ENCODE measurements around the gene TBC1D22A. TPM values are rescaled to one million over a fixed set of nuclear protein-coding genes. Genes with fewer than 3 reads are reported as not detected.

The TBC1D22A gene
- total and polyA plus RNA-seq, 8 donors: 14.4 to 33.5 (median 15.7) TPM

DNA sequence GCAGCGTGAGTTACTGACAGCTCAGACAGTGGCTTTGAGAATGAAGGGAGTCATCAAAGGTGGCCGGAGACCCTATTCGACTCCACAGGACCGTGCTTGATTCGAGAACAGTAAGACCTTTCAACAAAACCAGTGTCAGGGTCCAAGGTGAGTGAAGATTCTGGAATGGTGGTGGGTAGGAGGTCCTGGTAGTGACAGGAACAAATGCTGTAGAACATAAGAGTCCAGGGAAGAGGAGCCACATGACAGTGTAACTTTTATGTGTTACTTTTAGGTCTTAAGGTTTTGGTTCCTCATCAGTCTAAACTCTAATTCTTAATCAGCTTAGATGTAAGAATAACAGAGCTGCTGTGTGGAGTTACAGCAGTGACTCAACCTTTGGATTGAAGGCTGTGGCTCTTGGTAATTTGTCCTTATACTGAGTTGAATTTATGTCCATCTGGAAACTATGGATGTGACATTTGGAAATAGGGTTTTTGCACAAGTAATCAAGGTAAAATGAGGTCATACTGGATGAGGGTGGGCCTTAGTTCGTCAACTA lies 1.8 kb downstream of the TBC1D22A start:
- ATAC-seq: no peak
- DNase-seq: peak in 1 of 4 donors; percentile 9
- TF ChIP-seq, protein P1, sequence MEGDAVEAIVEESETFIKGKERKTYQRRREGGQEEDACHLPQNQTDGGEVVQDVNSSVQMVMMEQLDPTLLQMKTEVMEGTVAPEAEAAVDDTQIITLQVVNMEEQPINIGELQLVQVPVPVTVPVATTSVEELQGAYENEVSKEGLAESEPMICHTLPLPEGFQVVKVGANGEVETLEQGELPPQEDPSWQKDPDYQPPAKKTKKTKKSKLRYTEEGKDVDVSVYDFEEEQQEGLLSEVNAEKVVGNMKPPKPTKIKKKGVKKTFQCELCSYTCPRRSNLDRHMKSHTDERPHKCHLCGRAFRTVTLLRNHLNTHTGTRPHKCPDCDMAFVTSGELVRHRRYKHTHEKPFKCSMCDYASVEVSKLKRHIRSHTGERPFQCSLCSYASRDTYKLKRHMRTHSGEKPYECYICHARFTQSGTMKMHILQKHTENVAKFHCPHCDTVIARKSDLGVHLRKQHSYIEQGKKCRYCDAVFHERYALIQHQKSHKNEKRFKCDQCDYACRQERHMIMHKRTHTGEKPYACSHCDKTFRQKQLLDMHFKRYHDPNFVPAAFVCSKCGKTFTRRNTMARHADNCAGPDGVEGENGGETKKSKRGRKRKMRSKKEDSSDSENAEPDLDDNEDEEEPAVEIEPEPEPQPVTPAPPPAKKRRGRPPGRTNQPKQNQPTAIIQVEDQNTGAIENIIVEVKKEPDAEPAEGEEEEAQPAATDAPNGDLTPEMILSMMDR (IDR thresholded peaks at IDR 0.05): no peak
- peak overlapping the region in 1 of 2 donors; percentile 42 for H3K27ac ChIP-seq
- H3K27me3 ChIP-seq: no peaks in the 10 kb centered on the region
- H3K36me3 ChIP-seq: no peaks in the 10 kb centered on the region
- intact Hi-C loops (cut with DNase I): no loop called here
- H3K4me1 ChIP-seq: peaks cover 15 to 67% of the 10 kb centered on the region in 2 donors
- no peaks in the 10 kb centered on the region for H3K9me3 ChIP-seq
- H3K4me3 ChIP-seq: peak overlapping the region in 1 of 2 donors; percentile 92

DNA sequence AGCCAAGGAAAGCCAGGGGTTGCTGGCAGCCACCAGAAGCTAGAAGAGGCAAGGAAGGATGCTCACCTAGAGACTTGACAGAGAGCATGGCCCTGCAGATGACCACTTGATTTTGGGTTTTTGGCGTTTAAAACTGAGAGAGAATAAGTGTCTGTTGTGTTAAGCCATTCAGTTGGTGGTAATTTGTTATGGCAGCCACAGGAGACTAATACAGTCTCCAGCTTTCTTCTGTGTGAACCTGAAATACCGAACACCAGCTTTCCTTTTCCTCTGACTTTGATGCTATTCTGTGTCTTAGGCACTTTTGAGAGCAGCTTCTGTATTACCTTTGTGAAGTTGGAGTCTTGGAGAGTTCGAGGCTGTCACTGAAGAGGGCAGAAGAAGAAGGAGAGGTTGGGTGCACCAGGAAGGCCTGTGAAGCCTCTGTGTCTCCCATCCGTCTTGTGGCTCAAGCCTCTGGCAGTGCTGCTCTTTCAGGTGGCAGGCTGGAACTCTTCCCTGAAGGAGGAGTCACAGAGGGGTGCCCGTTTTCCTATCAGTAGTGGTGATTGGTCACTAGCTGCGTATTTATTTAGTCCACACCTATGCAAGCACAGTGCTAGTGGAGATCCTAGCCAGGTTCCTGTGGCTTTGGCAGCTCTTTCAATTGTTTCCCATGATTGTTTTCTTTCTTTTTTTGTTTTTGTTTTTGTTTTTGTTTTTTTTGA lies 2.5 kb downstream of the TBC1D22A start:
- peak; percentile 48 for ATAC-seq
- H3K27me3 ChIP-seq: no peaks in the 10 kb centered on the region
- peak overlapping the region in 1 of 2 donors; percentile 42 for H3K27ac ChIP-seq
- DNase-seq: peak in 2 of 4 donors; percentile 8 to 35
- no peaks in the 10 kb centered on the region for H3K9me3 ChIP-seq
- no peaks in the 10 kb centered on the region for H3K36me3 ChIP-seq
- TF ChIP-seq, protein P1 (IDR thresholded peaks at IDR 0.05): no peak
- peaks cover 15 to 73% of the 10 kb centered on the region in 2 donors for H3K4me1 ChIP-seq
- no peak overlapping the region for H3K4me3 ChIP-seq
- intact Hi-C loops (cut with DNase I): no loop called here

DNA sequence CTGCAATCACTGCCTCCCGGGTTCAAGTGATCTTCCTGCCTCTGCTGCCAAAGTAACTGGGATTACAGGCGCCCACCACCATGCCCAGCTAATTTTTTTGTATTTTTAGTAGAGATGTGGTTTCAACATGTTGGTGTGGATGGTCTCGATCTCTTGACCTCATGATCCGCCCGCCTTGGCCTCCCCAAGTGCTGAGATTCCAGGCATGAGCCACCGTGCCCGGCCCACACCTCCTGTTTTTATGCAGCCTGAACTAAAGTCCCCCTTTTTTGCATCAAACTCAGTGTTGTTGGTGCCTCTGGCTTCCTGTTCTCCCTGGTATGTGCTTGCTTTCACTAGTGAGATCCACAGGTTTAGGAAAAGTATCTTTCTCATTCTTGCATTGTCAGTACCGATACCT lies 4.2 kb downstream of the TBC1D22A start:
- Histone ChIP-seq H3K9me3 (no peaks in the 10 kb centered on the region), H3K27me3 (no peaks in the 10 kb centered on the region), H3K4me1 (peaks cover 15 to 80% of the 10 kb centered on the region in 2 donors), H3K36me3 (no peaks in the 10 kb centered on the region), H3K27ac (no peak overlapping the region), H3K4me3 (no peak overlapping the region)
- TF ChIP-seq, protein P1 (IDR thresholded peaks at IDR 0.05): no peak
- intact Hi-C loops (cut with DNase I): no loop called here
- DNase-seq (peak in 2 of 4 donors; percentile 6 to 31), ATAC-seq (no peak)

DNA sequence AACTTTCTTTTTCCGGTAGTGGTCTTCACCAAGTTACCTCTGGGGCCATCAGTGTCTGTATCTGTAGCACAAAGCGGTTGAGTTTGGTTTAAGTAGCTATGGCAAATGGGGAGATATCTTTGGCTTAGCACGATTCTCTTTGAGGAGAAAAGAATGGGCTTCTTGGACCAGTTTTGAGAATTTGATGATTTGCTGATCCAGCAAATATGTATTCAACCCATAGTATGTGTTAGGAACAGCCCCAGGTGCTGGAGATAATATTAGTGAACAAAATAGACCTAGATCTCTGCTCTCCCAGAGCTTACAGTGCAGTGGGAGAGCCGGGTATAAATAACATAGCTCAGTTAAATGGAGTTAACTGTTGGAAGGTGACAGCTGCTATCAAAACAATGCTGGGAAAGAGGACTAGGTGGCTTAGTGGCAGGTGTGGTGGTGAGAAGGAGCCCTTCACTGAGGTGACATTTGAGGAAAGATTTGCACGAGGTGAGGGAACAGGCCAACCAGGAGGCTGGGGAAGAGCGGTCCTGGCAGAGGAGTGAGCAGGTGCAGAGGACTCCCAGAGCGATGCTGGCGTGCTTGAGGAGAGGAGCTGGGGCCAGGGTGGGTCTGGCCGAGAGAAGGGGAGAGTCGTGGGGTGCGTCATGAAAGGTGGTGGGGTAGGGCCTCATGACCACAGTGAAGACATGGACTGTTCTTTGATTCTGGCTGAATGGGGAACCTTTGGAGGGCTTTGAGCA lies 5.0 kb downstream of the TBC1D22A start:
- intact Hi-C loops (cut with DNase I): no loop called here
- ATAC-seq (no peak), DNase-seq (peak in 1 of 4 donors; percentile 43)
- Histone ChIP-seq H3K4me1 (peaks cover 15 to 76% of the 10 kb centered on the region in 2 donors), H3K27me3 (no peaks in the 10 kb centered on the region), H3K9me3 (no peaks in the 10 kb centered on the region), H3K4me3 (no peak overlapping the region), H3K36me3 (no peaks in the 10 kb centered on the region), H3K27ac (peak overlapping the region in 1 of 2 donors; percentile 3)
- TF ChIP-seq, protein P1 (IDR thresholded peaks at IDR 0.05): no peak

DNA sequence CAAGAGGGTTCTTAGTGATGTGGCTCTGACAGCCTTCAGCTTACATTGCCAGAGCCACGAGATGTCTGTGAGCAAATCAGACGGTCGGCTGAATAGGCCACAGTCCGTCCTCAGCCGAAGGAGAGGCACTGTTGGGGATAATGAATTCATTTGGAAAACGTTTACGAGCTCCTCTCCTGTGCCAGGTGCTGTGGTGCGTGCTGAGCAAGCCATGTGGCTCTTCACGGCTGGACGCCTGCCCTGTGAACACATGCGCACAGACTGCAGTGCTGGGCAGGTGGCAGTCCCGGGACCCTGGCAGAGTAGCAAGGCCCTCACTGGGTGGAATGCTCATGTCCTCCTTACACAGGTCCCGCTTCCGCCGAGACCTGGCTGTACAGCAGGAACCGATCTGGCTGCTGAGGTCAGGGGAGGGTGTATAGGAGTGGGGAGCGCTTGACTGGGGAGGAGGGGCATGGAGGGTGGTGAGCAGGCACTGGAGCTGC lies 6.8 kb downstream of the TBC1D22A start:
- Histone ChIP-seq H3K27ac (peak overlapping the region in 1 of 2 donors; percentile 62), H3K4me3 (no peak overlapping the region), H3K9me3 (no peaks in the 10 kb centered on the region), H3K36me3 (no peaks in the 10 kb centered on the region), H3K27me3 (no peaks in the 10 kb centered on the region), H3K4me1 (peaks cover 12 to 82% of the 10 kb centered on the region in 2 donors)
- TF ChIP-seq, protein P1 (IDR thresholded peaks at IDR 0.05): no peak
- DNase-seq (peak in 2 of 4 donors; percentile 31 to 69), ATAC-seq (no peak)
- intact Hi-C loops (cut with DNase I): no loop called here

All from left lung (tissue), 10 donors.